GM21737 (cell line): Measurements from ENCODE around the gene ZNF664.
"Not testable (repeated sequence)": the region's sequence is repeated elsewhere in the genome, so short reads cannot be mapped to it uniquely, and the experiment has no call there.

ENCODE experiments used
- ATAC-seq: cut with Tn5 transposase; IDR thresholded peaks from one replicate; pipeline ENCODE4 v1.9.1; 2021; ENCODE audit warnings: mild to moderate bottlenecking, moderate library complexity; ENCODE audit not compliant: unreplicated experiment

ZNF664 gene

GRCh38 chr12:123941000-123941399, 32.0 kb upstream of the ZNF664 start:
- ATAC-seq, result no peak

GRCh38 chr12:123941624-123942237, 31.3 kb upstream of the ZNF664 start:
- ATAC-seq, result no peak

- no peak for ATAC-seq
These were observed 30.8 kb upstream of the ZNF664 start for GRCh38 chr12:123942238-123942653.

- no peak for ATAC-seq
These were observed 29.9 kb upstream of the ZNF664 start for GRCh38 chr12:123942911-123943648.

GRCh38 chr12:123943816-123944215, 29.2 kb upstream of the ZNF664 start:
- no peak for ATAC-seq

GRCh38 chr12:123944696-123945095, 28.3 kb upstream of the ZNF664 start:
- no peak for ATAC-seq

- no peak for ATAC-seq
These were observed 27.5 kb upstream of the ZNF664 start for GRCh38 chr12:123945287-123946151.

GRCh38 chr12:123946152-123946515, 26.9 kb upstream of the ZNF664 start:
- ATAC-seq, result no peak

GRCh38 chr12:123946516-123947505, 26.2 kb upstream of the ZNF664 start:
- ATAC-seq, result not testable (repeated sequence)

- ATAC-seq, result not testable (repeated sequence)
These were observed 25.5 kb upstream of the ZNF664 start for GRCh38 chr12:123947531-123947930.

- no peak for ATAC-seq
These were observed 24.6 kb upstream of the ZNF664 start for GRCh38 chr12:123948401-123948795.

GRCh38 chr12:123948796-123949769, 23.9 kb upstream of the ZNF664 start:
- no peak for ATAC-seq

- ATAC-seq, result no peak
These were observed 23.2 kb upstream of the ZNF664 start for GRCh38 chr12:123949770-123950165.

- ATAC-seq, result no peak
These were observed 22.3 kb upstream of the ZNF664 start for GRCh38 chr12:123950476-123951349.

- ATAC-seq, result no peak
These were observed 21.5 kb upstream of the ZNF664 start for GRCh38 chr12:123951467-123951866.

- ATAC-seq, result no peak
These were observed 21.0 kb upstream of the ZNF664 start for GRCh38 chr12:123952037-123952436.

GRCh38 chr12:123954647-123955350, 18.2 kb upstream of the ZNF664 start:
- ATAC-seq, result no peak

- no peak for ATAC-seq
These were observed 16.8 kb upstream of the ZNF664 start for GRCh38 chr12:123956249-123956648.
